HG03575 (cell line): Measurements from ENCODE around the gene MCUR1.
A peak's percentile ranks its signal among the peaks of the same experiment; 100 is the strongest.
"Not testable (repeated sequence)": the region's sequence is repeated elsewhere in the genome, so short reads cannot be mapped to it uniquely, and the experiment has no call there.

Experiments
- ATAC-seq: cut with Tn5 transposase; IDR thresholded peaks from one replicate; pipeline ENCODE4 v1.9.1; 2021; ENCODE audit not compliant: unreplicated experiment, insufficient number of reproducible peaks, low FRiP score; ENCODE audit errors: extremely low read depth

MCUR1 gene, protein sequence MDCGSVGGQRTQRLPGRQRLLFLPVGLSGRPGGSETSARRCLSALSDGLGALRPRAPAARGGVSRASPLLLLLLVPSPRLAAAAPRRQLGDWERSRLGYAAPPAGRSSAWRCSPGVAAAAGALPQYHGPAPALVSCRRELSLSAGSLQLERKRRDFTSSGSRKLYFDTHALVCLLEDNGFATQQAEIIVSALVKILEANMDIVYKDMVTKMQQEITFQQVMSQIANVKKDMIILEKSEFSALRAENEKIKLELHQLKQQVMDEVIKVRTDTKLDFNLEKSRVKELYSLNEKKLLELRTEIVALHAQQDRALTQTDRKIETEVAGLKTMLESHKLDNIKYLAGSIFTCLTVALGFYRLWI

DNA sequence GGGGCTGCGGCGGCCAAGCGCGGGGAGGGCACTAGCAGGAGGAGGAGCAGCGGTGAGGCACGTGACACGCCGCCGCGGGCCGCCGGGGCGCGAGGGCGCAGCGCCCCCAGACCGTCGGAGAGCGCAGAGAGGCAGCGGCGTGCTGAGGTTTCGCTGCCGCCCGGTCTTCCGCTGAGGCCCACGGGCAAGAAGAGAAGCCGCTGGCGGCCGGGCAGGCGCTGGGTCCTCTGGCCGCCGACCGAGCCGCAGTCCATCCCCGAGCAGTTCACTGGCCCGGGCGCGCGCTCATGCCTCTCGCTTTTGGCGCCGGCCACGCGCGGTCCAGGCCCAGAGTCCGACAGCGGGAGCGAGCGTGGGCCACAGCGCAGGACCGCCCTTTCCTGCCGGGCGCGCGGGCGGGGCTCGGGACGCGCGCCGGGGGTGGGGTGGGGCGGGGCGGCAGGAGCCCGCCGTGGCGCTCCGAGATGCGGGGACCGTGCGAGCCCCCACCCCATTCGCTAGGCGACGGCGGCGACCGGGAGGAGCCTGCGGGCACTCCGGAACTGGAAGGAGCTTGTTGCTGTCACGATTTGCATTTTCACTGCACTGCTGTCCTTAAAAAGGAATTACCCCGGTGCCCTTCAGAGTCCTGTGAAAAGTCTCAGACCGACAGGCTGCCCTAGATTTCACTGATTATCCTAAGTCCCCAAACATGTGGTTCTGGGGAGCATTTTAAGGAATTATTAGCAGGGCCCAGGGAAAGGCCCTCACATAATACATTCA is at the start of gene MCUR1:
Gene MCUR1, minus strand, starts transcription at position 382 of the 762 bp plus-strand sequence. Its CDS starts 128 bp downstream, at position 254.
- peak; percentile 53 for ATAC-seq

GRCh38 chr6:13863699-13864155 is 49.4 kb upstream of the MCUR1 start:
- no peak for ATAC-seq

DNA sequence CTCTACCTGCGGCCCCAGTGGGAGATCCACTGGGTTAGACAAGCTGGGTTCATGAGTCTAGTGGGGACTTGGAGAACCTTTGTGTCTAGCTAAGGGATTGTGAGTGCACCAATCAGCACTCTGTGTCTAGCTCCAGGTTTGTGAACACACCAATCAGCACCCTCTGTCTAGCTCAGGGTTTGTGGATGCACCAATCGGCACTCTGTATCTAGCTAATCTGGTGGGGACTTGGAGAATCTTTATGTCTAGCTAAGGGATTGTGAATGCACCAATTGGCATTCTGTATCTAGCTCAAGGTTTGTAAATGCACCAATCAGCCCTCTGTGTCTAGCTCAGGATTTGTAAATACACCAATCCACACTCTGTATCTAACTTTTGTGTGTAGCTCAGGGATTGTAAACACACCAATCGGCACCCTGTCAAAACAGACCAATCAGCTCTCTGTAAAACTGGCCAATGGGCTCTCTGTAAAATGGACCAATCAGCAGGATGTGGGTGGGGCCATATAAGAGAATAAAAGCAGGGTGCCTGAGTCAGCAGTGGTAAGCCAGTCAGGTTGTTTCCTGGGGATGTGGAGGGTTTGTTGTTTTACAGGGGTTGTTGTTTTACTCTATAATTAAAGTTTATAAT is 46.3 kb upstream of the MCUR1 start:
- ATAC-seq, result not testable (repeated sequence)

GRCh38 chr6:13859871-13860555 is 45.7 kb upstream of the MCUR1 start:
- no peak for ATAC-seq

DNA sequence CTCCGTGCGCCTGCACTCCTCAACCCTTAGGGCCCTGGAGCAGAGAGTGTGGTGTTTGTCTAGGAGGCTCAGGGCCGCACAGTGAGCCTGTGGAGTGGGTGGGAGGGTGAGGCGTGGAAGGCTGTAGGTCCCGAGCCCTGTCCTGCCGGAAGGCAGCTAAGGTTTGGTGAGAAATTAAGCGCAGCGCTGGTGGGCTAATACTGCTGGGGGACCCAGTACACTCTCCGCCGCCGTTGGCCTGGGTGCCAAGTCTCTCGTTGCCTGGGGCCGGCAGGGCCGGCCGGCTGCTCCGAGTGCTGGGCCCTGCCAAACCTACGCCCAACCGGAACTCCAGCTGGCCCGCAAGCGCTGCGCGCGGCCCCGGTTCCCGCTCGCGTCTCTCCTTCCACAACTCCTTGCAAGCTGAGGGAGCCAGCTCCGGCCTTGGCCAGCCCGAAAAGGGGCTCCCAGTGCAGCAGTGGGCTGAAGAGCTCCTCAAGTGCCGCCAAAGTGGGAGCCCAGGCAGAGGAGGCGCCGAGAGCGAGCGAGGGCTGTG is 40.4 kb upstream of the MCUR1 start:
- no peak for ATAC-seq

DNA sequence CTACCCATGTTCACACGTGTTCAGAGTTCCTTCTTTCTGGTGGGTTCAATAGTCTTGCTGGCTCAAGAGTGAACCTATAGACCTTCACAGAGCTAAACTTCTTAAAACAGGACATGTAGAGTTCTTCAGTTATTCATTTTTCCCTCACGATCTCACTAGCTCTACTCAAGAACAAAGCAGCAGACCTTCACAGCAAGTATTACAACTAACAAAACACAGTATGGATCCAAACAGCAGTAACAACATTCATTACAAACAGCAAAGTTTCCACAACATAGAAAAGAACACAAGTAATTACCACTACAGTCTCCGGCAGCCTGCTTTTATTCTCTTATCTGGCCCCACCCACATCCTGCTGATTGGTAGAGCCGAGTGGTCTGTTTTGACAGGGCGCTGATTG is 39.5 kb upstream of the MCUR1 start:
- no peak for ATAC-seq

GRCh38 chr6:13851803-13852202 is 37.4 kb upstream of the MCUR1 start:
- ATAC-seq, result no peak

GRCh38 chr6:13851330-13851729 is 37.0 kb upstream of the MCUR1 start:
- ATAC-seq, result no peak

- not testable (repeated sequence) for ATAC-seq
Measured at GRCh38 chr6:13850690-13851089, 36.3 kb upstream of the MCUR1 start.

GRCh38 chr6:13848522-13849150 is 34.3 kb upstream of the MCUR1 start:
- no peak for ATAC-seq

GRCh38 chr6:13847326-13848050 is 33.1 kb upstream of the MCUR1 start:
- ATAC-seq, result no peak

DNA sequence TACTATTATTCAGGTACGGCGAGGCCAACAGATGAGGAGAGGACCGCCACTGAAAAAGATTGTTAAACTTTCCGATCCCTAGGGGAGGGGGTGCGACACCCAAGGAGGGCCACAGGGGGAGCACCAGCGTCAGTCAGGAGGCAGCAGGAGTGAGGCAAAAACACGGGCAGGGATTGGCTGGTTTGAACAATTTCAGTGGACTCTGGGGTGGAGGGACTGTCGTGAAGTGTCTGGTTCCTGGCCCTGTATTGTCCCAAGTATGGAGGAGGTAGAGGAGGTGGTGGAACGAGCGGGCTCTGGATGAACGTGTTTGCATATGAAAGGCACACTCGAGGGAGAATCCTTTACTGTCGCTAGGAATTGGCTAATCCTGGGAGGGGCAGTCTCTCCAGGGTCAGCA is 32.5 kb upstream of the MCUR1 start:
- ATAC-seq, result no peak

GRCh38 chr6:13841936-13842335 is 27.6 kb upstream of the MCUR1 start:
- ATAC-seq, result no peak

- no peak for ATAC-seq
Measured at GRCh38 chr6:13838616-13839015, 24.3 kb upstream of the MCUR1 start.

- ATAC-seq, result no peak
Measured at GRCh38 chr6:13836170-13836569, 21.8 kb upstream of the MCUR1 start.

DNA sequence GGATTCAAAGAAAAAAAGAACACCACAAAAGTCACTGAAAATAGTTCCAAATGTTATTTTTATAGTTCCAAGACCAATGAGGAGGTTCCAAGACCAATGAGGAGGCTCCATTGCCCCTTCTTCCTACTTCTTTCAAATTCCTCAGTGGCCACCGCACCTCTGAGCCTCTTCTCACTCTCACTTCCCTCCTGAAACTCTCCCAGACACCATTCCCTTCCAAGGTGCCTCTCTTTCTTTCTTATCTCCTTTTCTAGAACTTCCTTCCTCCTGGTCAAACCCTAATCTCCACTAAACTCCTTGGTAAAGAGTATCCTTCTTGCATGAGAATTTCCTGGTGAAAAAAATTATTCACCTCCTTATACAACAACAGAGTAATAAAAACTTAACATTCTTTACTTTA is 20.4 kb upstream of the MCUR1 start:
- no peak for ATAC-seq

DNA sequence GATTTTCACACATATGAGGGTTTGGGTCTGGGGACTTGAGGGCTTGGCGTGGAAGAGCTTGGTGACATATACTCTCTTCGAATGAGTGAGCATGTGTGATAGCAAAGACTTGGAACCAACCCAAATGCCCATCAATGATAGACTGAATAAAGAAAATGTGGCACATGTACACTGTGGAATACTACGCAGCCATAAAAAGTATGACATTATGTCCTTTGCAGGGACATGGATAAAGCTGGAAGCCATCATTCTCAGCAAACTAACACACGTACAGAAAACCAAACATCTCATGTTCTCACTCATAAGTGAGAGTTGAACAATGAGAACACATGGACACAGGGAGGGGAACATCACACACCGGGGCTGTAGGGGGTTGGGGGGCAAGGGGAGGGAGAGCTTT is 19.7 kb upstream of the MCUR1 start:
- ATAC-seq, result not testable (repeated sequence)

GRCh38 chr6:13832778-13833177 is 18.4 kb upstream of the MCUR1 start:
- no peak for ATAC-seq
